Measurements from ENCODE around the gene TET1.

- no peak for TF ChIP-seq CTCF (conservative IDR thresholded peaks at IDR 0.05; ENCODE audit: low read depth, low read length)
- no peak for TF ChIP-seq EZH2 (IDR thresholded peaks at IDR 0.05; ENCODE audit: low read length, unreplicated experiment)
- no peak for TF ChIP-seq EZH2phosphoT487 (IDR thresholded peaks at IDR 0.05; ENCODE audit: borderline replicate concordance, low read length)
These were observed 1.9 kb downstream of the TET1 start for GRCh38 chr10:68561865-68562649.
